NCI-H1105 treated with DMSO at 0.1 percent for 48 hours (cell line): Measurements from ENCODE around the gene PAQR4.

ENCODE experiments used
- DNase-seq: peaks from one replicate; lab custom pipeline; 2025; lab: John Stamatoyannopoulos, UW

The PAQR4 gene

GRCh38 chr16:3021449-3022207 lies 52.5 kb downstream of the PAQR4 start:
- DNase-seq: peak; percentile 23

- DNase-seq: no peak
Observed at GRCh38 chr16:3022208-3022683, 53.1 kb downstream of the PAQR4 start.

- no peak for DNase-seq
Observed at GRCh38 chr16:3022684-3023414, 53.7 kb downstream of the PAQR4 start.
